Measurements from ENCODE around the gene ERCC6L2.

Gene ERCC6L2

GRCh38 chr9:95985440-95986055 is 110.1 kb downstream of the ERCC6L2 start:
- FAIRE-seq, result no peak

DNA sequence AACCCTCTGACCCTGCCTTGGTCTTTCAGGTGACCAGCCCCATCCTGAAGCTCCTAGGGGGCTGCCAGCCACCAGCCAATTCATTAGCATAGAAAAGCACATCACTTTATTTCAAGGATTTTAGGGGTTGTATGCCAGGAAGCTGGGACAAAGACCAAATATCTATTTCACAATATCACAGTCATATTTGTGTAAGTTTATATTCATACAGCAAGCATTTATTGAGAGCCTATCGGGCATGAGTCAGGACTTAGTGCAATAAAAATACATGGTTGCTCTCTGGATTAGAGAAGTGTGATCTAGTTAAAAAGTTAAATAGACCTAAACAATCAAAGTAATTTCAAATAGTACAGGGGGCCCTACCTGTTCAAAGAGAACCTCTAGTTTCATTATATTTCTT is 113.8 kb downstream of the ERCC6L2 start:
- no peak for FAIRE-seq

DNA sequence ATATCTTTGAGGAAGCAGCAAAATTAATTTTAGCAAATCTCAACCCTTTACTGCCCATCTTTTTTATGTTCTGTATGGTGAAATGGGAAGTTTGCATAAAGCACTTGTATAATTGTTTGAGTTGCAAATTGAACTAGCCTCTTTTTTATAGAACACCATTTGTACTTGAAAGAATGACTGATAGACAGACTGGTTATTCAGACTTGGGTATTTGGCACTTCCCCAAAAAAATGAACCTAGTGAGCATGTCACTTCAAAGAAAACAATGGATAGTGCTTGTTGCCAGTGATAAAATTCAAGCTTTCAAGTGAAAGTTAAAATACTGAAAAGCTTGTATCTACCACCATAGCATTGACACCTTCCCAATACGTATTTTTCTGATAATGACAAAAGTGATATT is 115.8 kb downstream of the ERCC6L2 start:
- no peak for FAIRE-seq

GRCh38 chr9:95992536-95992935 is 117.0 kb downstream of the ERCC6L2 start:
- FAIRE-seq, result no peak

DNA sequence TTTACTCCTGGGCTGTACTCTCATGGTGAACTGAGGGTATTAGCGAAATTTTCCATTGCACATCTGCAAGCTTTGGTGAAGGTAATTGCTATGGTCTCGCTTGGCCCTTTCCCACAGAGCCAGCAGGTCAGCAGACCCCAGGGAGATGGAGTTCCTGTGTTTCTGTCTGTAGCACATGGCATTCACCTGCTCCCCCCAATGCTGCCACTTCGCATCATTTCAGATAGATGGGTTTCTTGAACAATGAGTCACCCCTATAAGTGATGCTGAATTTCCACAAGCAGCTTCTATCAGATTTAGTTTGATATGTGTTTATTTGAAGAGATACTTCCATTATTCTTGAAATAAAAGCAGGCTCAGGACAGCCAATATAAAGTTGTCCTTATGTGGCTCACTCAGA is 117.8 kb downstream of the ERCC6L2 start:
- no peak for FAIRE-seq

GRCh38 chr9:95999390-95999789 is 123.9 kb downstream of the ERCC6L2 start:
- no peak for FAIRE-seq

DNA sequence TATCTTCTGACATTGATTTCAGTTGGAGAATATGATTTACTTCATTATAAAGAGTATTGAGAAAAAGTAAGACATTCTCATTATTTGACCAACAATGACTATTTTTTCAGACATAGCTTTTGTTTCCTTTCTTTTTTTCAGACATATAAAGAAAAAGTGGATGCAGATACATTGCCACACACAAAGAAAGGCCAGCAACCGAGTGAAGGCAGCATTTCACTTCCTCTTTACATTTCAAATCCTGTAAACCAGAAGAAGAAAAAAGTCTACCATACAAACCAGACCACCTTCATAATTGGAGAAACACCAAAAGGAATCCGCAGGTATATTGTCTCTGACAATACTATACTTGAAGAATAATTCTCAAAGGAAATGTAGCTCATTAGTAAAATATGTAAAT is 128.9 kb downstream of the ERCC6L2 start:
- no peak for FAIRE-seq

DNA sequence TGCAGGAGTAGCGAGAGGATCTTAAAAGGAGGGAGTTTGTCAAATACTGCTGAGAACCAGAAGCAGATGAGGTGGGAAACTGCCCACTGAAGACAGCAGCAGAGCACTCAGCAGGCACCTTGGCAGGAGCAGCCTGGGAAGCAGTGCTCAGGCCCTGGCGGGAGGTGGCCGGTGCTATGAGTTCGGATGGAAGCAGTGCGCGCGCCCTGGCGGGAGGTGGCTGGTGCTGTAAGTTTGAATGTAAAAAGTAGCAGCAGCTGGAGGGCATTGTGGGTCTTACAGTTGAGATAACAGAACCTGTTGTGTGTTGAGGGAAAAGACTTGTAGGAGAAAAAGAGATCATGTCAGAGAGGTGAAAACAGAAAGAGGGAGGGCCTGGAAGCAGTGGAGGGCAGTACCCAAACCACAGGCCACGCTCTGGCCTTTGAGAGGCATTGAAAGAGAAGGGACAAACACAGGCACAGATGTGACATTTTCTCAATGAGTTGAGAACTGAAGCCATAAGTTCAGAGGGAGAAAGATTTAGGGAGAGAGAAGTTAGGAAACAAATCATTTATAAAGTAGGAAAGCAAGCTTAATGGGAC is 130.9 kb downstream of the ERCC6L2 start:
- no peak for FAIRE-seq

DNA sequence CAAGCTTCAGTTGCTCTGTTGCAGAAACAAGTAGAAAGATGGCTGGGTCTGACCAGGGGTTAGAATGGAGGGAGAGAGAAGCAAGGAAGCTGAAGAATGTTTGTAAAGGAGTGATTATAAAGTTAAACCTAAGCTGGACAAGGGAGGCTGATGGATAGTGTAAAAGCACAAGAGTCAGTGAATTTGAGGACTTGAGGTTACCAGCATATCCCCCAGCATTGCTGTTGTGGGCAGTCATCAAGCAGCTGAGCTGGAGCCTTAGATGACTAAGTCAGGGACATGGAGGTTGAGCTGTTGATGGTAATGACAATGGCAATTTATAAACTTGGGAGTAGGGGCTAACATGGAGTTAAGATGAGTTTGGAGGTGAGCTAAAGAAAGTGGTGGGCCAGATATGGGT is 131.5 kb downstream of the ERCC6L2 start:
- no peak for FAIRE-seq

- FAIRE-seq, result no peak
Measured at GRCh38 chr9:96008502-96009222, 133.2 kb downstream of the ERCC6L2 start.

DNA sequence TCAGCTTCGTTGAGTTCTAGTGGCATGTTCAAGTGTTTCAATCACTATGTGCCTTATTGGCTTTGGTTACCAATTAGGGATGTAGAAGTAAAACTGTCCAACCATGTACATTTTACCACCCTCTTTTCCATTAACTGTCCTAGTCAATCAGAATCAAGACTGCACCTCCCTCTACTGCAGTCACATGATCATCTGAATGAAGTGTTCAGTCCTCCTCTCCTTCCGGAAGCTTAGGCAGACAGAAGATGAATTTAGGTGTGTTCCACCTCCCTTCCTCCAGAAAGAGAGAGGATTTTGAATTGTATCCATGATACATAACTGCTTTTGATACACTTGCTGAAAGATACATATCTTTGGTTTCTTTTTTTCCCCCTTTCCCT is 133.7 kb downstream of the ERCC6L2 start:
- no peak for FAIRE-seq

DNA sequence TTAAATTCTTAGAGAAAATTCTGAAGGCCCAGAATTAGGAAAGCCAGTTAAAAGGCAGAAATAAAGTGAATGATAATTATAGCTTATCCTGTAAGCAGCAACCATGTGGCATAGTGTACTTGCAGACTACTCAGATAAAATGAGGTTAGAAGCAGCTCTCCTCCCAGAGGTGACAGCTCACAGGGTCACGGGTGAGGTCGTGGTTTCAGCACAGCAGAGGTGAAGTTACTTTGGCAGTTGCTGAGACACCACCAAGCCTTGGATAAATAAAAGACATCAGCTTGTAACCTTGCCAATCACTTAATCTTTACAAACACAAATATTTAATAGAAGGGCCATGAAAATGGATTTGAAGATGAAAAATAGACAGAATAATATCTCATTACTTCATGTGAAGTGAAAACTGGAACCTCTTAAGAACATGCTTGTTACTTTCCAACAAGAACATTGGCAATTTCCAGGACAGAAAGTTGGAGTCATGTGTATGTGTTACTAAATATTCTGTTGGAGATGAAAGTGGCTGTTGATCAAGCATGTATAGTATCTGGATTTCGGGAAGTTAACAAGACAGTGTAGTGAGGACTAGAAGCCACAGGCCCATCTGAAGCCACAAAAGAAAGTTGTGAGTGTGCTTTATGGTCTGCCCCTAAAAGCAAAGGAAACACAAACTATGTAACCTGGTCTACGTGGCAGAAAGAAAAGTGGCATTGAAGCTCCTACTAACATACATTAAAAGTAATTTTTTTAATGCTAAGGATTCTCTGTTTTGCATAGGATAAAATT is 134.4 kb downstream of the ERCC6L2 start:
- FAIRE-seq, result no peak

GRCh38 chr9:96014078-96014477 is 138.6 kb downstream of the ERCC6L2 start:
- FAIRE-seq, result no peak

DNA sequence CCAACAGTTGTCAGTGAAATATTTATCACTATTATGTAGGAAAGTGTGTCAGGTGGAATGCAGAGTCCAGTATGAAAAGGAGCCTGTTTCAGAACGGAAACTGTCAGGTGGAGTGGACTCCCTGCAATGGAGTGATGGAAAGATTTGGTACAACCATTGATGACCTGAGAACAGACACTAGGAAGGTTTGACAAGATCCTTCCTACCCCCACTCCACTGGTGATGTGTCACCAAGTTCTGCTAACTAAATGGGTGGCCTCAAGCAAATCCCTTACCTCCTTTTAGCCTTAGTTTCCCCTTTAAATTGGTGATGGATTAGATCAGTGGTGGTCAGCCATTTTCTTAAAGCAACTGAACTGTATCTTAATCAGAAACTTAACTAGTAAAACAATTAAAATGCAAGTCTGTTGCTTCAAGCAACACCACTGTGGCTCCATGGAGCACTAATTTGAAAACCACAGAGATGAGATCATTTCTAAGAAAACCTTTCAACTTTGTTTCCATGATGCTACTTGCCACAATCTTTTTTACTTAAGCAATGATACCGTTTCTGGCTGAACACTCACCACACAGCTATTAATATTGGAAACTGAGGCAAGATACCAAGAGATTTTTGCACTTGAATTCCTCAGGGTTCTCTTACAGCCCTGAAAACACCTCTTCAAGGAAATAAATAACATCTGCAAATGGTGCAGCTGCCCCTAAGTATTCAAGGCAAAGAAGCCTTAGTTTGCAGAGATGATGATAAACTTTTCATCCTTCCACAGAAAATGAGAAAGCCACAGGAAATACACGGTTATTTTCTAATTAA is 140.6 kb downstream of the ERCC6L2 start:
- FAIRE-seq, result no peak
